ENCODE data around the gene TEX48. TPM values are rescaled to one million over a fixed set of nuclear protein-coding genes. Genes with fewer than 3 reads are reported as not detected.

TEX48 gene
- total RNA-seq, 1 experiment from 2014 or later, result not detected

GRCh38 chr9:114690308-114690707, 8.3 kb upstream of the TEX48 start:
- H3K4me2 ChIP-seq (ENCODE audit: low read depth, low read length, poor library complexity, severe bottlenecking), result no peak overlapping the region
- no peak for DNase-seq
- H3K27me3 ChIP-seq (ENCODE audit: low read length), result no peaks in the 10 kb centered on the region
- H3K79me2 ChIP-seq (ENCODE audit: low read length), result no peaks in the 10 kb centered on the region
- H2AFZ ChIP-seq (ENCODE audit: low read length), result no peak overlapping the region
- H3K4me3 ChIP-seq (ENCODE audit: low read length), result no peak overlapping the region
- H3K27ac ChIP-seq (ENCODE audit: low read length), result no peak overlapping the region
- H3K9ac ChIP-seq (ENCODE audit: low read length), result no peak overlapping the region
- H3K9me3 ChIP-seq (ENCODE audit: low read length), result no peaks in the 10 kb centered on the region
- no peaks in the 10 kb centered on the region for H3K36me3 ChIP-seq (ENCODE audit: insufficient read depth, low read length)
- no peaks in the 10 kb centered on the region for H3K4me1 ChIP-seq (ENCODE audit: low read length)
- H4K20me1 ChIP-seq (ENCODE audit: insufficient read depth, low read depth, low read length), result no peaks in the 10 kb centered on the region
- no peaks in the 10 kb centered on the region for H3K9me2 ChIP-seq (replicated peaks; ENCODE audit: insufficient read depth, low read length)

- no peak for DNase-seq
- H2AFZ ChIP-seq (ENCODE audit: low read length), result no peak overlapping the region
- no peak overlapping the region for H3K9ac ChIP-seq (ENCODE audit: low read length)
- H4K20me1 ChIP-seq (ENCODE audit: insufficient read depth, low read depth, low read length), result no peaks in the 10 kb centered on the region
- H3K27me3 ChIP-seq (ENCODE audit: low read length), result no peaks in the 10 kb centered on the region
- no peaks in the 10 kb centered on the region for H3K9me3 ChIP-seq (ENCODE audit: low read length)
- no peak overlapping the region for H3K4me3 ChIP-seq (ENCODE audit: low read length)
- no peaks in the 10 kb centered on the region for H3K79me2 ChIP-seq (ENCODE audit: low read length)
- H3K9me2 ChIP-seq (replicated peaks; ENCODE audit: insufficient read depth, low read length), result no peaks in the 10 kb centered on the region
- H3K36me3 ChIP-seq (ENCODE audit: insufficient read depth, low read length), result no peaks in the 10 kb centered on the region
- no peak overlapping the region for H3K4me2 ChIP-seq (ENCODE audit: low read depth, low read length, poor library complexity, severe bottlenecking)
- no peaks in the 10 kb centered on the region for H3K4me1 ChIP-seq (ENCODE audit: low read length)
- H3K27ac ChIP-seq (ENCODE audit: low read length), result no peak overlapping the region
Measured at GRCh38 chr9:114689813-114690212, 7.8 kb upstream of the TEX48 start.

GRCh38 chr9:114688909-114689610, 7.1 kb upstream of the TEX48 start:
- Histone ChIP-seq H3K9ac (ENCODE audit: low read length) (no peak overlapping the region), H3K36me3 (ENCODE audit: insufficient read depth, low read length) (no peaks in the 10 kb centered on the region), H2AFZ (ENCODE audit: low read length) (no peak overlapping the region), H3K9me2 (replicated peaks; ENCODE audit: insufficient read depth, low read length) (no peaks in the 10 kb centered on the region), H3K27ac (ENCODE audit: low read length) (no peak overlapping the region), H3K4me1 (ENCODE audit: low read length) (no peaks in the 10 kb centered on the region), H3K4me3 (ENCODE audit: low read length) (no peak overlapping the region), H3K4me2 (ENCODE audit: low read depth, low read length, poor library complexity, severe bottlenecking) (no peak overlapping the region), H3K27me3 (ENCODE audit: low read length) (no peaks in the 10 kb centered on the region), H3K9me3 (ENCODE audit: low read length) (no peaks in the 10 kb centered on the region), H3K79me2 (ENCODE audit: low read length) (no peaks in the 10 kb centered on the region), H4K20me1 (ENCODE audit: insufficient read depth, low read depth, low read length) (no peaks in the 10 kb centered on the region)
- no peak for DNase-seq

GRCh38 chr9:114688379-114688778, 6.4 kb upstream of the TEX48 start:
- H3K4me1 ChIP-seq (ENCODE audit: low read length), result no peaks in the 10 kb centered on the region
- no peaks in the 10 kb centered on the region for H4K20me1 ChIP-seq (ENCODE audit: insufficient read depth, low read depth, low read length)
- no peak overlapping the region for H3K9ac ChIP-seq (ENCODE audit: low read length)
- H3K27ac ChIP-seq (ENCODE audit: low read length), result no peak overlapping the region
- no peak overlapping the region for H3K4me2 ChIP-seq (ENCODE audit: low read depth, low read length, poor library complexity, severe bottlenecking)
- no peaks in the 10 kb centered on the region for H3K9me3 ChIP-seq (ENCODE audit: low read length)
- no peak overlapping the region for H2AFZ ChIP-seq (ENCODE audit: low read length)
- no peaks in the 10 kb centered on the region for H3K79me2 ChIP-seq (ENCODE audit: low read length)
- DNase-seq, result no peak
- H3K9me2 ChIP-seq (replicated peaks; ENCODE audit: insufficient read depth, low read length), result no peaks in the 10 kb centered on the region
- no peak overlapping the region for H3K4me3 ChIP-seq (ENCODE audit: low read length)
- no peaks in the 10 kb centered on the region for H3K36me3 ChIP-seq (ENCODE audit: insufficient read depth, low read length)
- no peaks in the 10 kb centered on the region for H3K27me3 ChIP-seq (ENCODE audit: low read length)

- Histone ChIP-seq H3K4me2 (ENCODE audit: low read depth, low read length, poor library complexity, severe bottlenecking) (no peak overlapping the region), H3K4me3 (ENCODE audit: low read length) (no peak overlapping the region), H3K79me2 (ENCODE audit: low read length) (no peaks in the 10 kb centered on the region), H3K9ac (ENCODE audit: low read length) (no peak overlapping the region), H3K36me3 (ENCODE audit: insufficient read depth, low read length) (no peaks in the 10 kb centered on the region), H3K9me2 (replicated peaks; ENCODE audit: insufficient read depth, low read length) (no peaks in the 10 kb centered on the region), H3K27me3 (ENCODE audit: low read length) (no peaks in the 10 kb centered on the region), H3K27ac (ENCODE audit: low read length) (no peak overlapping the region), H2AFZ (ENCODE audit: low read length) (no peak overlapping the region), H3K9me3 (ENCODE audit: low read length) (no peaks in the 10 kb centered on the region), H3K4me1 (ENCODE audit: low read length) (peaks cover under 1% of the 10 kb centered on the region; the same call in 1 of the 2 replicates), H4K20me1 (ENCODE audit: insufficient read depth, low read depth, low read length) (no peaks in the 10 kb centered on the region)
- no peak for DNase-seq
Measured at GRCh38 chr9:114687034-114687433, 5.0 kb upstream of the TEX48 start.

GRCh38 chr9:114685951-114686350, 4.0 kb upstream of the TEX48 start:
- H3K4me3 ChIP-seq (ENCODE audit: low read length), result no peak overlapping the region
- H3K9me2 ChIP-seq (replicated peaks; ENCODE audit: insufficient read depth, low read length), result no peaks in the 10 kb centered on the region
- H3K36me3 ChIP-seq (ENCODE audit: insufficient read depth, low read length), result no peaks in the 10 kb centered on the region
- peaks cover 5% of the 10 kb centered on the region for H3K4me1 ChIP-seq (ENCODE audit: low read length)
- no peak for DNase-seq
- H3K27me3 ChIP-seq (ENCODE audit: low read length), result no peaks in the 10 kb centered on the region
- H2AFZ ChIP-seq (ENCODE audit: low read length), result no peak overlapping the region
- H3K9ac ChIP-seq (ENCODE audit: low read length), result no peak overlapping the region
- no peaks in the 10 kb centered on the region for H3K79me2 ChIP-seq (ENCODE audit: low read length)
- H4K20me1 ChIP-seq (ENCODE audit: insufficient read depth, low read depth, low read length), result no peaks in the 10 kb centered on the region
- no peaks in the 10 kb centered on the region for H3K9me3 ChIP-seq (ENCODE audit: low read length)
- no peak overlapping the region for H3K27ac ChIP-seq (ENCODE audit: low read length)
- H3K4me2 ChIP-seq (ENCODE audit: low read depth, low read length, poor library complexity, severe bottlenecking), result no peak overlapping the region

- no peaks in the 10 kb centered on the region for H4K20me1 ChIP-seq (ENCODE audit: insufficient read depth, low read depth, low read length)
- no peaks in the 10 kb centered on the region for H3K79me2 ChIP-seq (ENCODE audit: low read length)
- no peaks in the 10 kb centered on the region for H3K9me3 ChIP-seq (ENCODE audit: low read length)
- H3K27me3 ChIP-seq (ENCODE audit: low read length), result no peaks in the 10 kb centered on the region
- H2AFZ ChIP-seq (ENCODE audit: low read length), result no peak overlapping the region
- no peak for DNase-seq
- no peaks in the 10 kb centered on the region for H3K36me3 ChIP-seq (ENCODE audit: insufficient read depth, low read length)
- H3K9ac ChIP-seq (ENCODE audit: low read length), result no peak overlapping the region
- H3K4me1 ChIP-seq (ENCODE audit: low read length), result peaks cover 13% of the 10 kb centered on the region
- no peaks in the 10 kb centered on the region for H3K9me2 ChIP-seq (replicated peaks; ENCODE audit: insufficient read depth, low read length)
- H3K4me2 ChIP-seq (ENCODE audit: low read depth, low read length, poor library complexity, severe bottlenecking), result no peak overlapping the region
- no peak overlapping the region for H3K4me3 ChIP-seq (ENCODE audit: low read length)
- no peak overlapping the region for H3K27ac ChIP-seq (ENCODE audit: low read length)
Measured at GRCh38 chr9:114684036-114684435, 2.0 kb upstream of the TEX48 start.

- no peaks in the 10 kb centered on the region for H3K9me3 ChIP-seq (ENCODE audit: low read length)
- no peaks in the 10 kb centered on the region for H3K79me2 ChIP-seq (ENCODE audit: low read length)
- no peak overlapping the region for H3K4me2 ChIP-seq (ENCODE audit: low read depth, low read length, poor library complexity, severe bottlenecking)
- H3K4me1 ChIP-seq (ENCODE audit: low read length), result peaks cover 17% of the 10 kb centered on the region
- H3K9me2 ChIP-seq (replicated peaks; ENCODE audit: insufficient read depth, low read length), result no peaks in the 10 kb centered on the region
- DNase-seq, result no peak
- no peak overlapping the region for H3K9ac ChIP-seq (ENCODE audit: low read length)
- H3K27me3 ChIP-seq (ENCODE audit: low read length), result no peaks in the 10 kb centered on the region
- H3K36me3 ChIP-seq (ENCODE audit: insufficient read depth, low read length), result no peaks in the 10 kb centered on the region
- H3K4me3 ChIP-seq (ENCODE audit: low read length), result no peak overlapping the region
- no peaks in the 10 kb centered on the region for H4K20me1 ChIP-seq (ENCODE audit: insufficient read depth, low read depth, low read length)
- H3K27ac ChIP-seq (ENCODE audit: low read length), result no peak overlapping the region
- no peak overlapping the region for H2AFZ ChIP-seq (ENCODE audit: low read length)
Measured at GRCh38 chr9:114682846-114683245, 854 bp upstream of the TEX48 start.
